Hematopoietic multipotent progenitor cell treated with erythropoietin and hydrocortisone succinate and interleukin-3 and kit ligand, for 4 days (in vitro differentiated cells): ENCODE data around the gene SSBP3.
"Not testable (repeated sequence)": the region's sequence is repeated elsewhere in the genome, so short reads cannot be mapped to it uniquely, and the experiment has no call there.

ENCODE experiments used
- DNase-seq: peaks from one replicate; pipeline ENCODE4 v3.0.0-alpha.2; 2015

Gene SSBP3

DNA sequence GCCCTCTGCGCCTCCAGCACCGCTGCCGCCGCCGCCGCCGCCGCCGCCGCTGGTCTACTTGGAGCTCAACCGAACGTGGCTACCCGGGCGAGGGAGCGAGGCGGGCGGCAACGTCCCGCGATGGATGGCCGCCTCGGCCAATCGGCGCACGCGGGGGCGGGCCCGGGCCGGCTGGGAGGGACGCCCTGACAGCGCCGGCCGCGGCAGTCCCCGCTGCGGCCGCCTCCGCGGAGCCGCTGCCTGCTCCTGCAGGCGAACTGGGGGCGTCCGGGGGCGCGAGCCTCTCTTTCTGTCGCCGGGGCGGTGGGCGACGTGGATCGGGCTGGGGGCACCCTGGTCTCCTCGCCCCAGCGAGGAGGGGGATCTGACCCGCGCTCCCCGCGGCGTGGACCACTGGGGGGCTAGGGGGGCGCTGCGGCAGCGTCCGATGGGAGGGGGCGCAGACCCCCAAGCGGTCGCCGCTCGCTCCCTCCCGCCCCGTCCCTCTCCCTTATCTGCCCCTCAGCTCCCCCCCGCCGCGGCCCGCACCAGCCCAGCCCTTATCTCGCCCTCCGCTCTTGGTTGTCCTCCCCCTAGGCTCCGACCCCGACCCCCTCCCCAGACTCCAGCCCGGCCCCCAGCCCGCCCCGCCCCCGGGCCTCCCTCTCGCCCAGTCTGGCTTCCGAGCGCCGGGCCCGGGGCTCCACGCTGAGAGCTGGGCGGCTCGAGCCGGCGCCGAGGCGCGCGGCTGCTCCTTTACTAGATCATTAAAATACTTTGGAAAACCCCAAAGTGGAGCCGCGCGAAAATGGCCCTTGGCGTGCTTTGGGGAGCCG lies at the start of gene SSBP3:
TSS of gene SSBP3 (minus strand) at position 56 of the 815 bp plus-strand sequence.
- DNase-seq: peak; percentile 97

DNA sequence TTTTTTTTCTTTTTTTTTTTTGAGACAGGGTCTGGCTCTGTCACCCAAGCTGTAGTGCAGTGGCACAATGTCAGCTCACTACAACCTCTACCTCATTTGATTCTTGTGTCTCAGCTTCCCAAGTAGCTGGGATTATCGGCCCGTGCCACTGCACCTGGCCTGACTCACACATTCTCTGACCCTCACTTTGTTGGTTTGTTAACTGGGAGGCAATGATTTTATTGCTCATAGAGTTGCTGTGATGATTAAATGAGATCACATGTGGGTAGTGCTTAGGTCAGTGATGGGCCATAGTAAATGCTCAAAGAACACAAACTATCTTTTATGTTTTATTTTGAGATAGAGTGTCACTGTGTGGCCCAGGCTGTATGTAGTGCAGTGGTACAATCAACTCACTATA lies 47.3 kb upstream of the SSBP3 start:
- DNase-seq: no peak

DNA sequence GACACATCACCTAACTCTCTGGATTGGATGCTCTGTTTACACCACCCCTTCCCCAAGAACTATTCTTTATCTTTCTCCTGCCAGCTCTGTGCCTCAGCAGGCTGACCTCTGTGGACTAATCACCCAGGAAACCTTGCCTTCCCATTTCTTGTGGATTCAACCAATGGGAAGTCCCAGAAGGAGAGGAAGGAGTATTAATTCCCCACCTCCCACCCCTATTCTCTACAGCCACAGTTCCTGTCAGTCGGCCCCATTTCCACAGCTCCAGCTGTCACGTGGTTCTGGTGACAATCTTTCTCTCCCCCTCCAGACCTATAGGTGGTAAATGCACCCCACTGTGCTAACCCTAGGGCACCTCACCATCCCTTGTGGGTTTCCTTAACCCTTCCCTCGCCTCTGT lies 46.8 kb upstream of the SSBP3 start:
- peak; percentile 18 for DNase-seq

DNA sequence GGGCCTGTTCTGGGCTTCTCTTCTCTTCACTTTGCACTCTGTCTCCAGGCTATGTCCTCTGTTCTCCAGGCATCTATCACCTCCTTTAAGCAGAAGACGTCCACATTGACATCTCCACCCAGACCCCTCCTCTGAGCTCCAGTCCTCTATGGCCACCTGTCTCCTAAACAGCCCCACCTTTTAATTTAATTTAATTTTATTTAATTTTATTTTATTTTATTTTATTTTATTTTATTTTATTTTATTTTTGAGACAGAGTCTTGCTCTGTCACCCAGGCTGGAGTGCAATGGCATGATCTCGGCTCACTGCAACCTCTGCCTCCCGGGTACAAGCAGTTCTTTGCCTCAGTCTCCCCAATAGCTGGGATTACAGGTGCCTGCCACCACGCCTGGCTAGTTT lies 43.2 kb upstream of the SSBP3 start:
- DNase-seq: not testable (repeated sequence)

DNA sequence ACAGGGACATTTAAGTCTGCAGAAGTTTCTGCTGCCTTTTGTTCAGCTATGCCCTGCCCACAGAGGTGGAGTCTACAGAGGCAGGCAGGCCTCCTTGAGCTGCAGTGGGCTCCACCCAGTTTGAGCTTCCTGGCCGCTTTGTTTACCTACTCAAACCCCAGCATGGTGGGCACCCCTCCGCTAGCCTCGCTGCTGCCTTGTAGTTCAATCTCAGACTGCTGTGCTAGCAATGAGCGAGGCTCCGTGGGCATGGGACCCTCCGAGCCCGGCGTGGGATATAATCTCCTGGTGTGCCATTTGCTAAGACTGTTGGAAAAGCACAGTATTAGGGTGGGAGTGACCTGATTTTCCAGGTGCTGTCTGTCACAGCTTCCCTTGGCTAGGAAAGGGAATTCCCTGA lies 42.6 kb upstream of the SSBP3 start:
- DNase-seq: not testable (repeated sequence)

DNA sequence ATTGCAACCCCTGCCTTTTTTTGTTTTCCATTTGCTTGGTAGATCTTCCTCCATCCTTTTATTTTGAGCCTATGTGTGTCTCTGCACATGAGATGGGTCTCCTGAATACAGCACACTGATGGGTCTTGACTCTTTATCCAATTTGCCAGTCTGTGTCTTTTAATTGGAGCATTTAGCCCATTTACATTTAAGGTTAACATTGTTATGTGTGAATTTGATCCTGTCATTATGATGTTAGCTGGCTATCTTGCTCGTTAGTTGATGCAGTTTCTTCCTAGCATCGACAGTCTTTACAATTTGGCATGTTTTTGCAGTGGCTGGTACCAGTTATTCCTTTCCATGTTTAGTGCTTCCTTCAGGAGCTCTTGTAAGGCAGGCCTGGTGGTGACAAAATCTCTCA lies 40.9 kb upstream of the SSBP3 start:
- not testable (repeated sequence) for DNase-seq

DNA sequence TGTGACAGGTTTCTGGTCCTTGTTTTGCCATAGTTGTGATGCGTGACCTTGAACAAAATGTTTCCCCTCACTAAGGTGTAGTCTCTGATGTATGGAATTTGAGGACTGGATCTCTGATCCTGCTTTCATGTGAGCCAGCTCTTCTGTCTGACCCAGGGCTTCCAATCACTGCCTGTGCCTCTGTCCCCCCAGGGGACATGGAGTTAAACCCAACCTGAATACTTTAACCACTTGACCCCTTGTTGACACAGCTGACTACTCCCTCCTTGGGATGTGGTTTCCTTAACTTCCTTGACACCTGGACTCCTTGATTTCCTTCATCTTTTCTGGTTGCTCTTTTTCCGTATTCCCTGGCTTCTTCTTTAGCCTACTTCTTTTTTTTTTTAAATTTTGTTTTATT lies 36.0 kb upstream of the SSBP3 start:
- DNase-seq: no peak

DNA sequence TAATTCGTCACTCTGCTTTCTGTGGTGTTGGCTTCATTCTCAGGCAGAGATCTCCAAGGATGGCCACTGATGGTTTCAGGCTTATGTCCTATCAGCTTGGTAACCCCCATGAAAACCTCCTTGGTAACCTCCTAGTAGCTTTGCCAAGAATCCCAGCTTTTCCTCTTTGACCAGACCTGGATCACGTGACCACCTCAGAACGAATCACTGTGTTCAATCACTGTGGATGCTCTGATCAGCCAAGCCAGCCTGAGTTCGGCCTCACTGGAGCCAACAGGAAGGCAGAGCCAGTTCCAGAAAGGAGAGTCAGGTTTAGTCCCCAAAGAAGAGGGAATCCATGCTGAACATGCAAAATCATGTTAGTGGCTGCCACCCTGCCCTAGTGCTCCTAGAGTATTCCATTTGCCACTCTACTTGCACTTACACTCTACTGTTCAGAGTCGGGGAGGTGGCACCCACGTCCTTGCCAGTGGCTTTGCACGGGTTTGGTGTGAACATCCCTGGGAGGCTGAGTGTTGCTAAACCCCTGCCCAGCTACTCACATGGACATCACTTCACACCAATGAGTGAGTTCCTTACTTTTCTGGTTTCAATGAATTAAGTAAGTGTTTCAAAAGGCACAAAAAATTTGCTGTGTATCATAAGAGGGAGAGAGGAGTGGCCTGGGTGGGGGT lies 33.5 kb upstream of the SSBP3 start:
- no peak for DNase-seq

DNA sequence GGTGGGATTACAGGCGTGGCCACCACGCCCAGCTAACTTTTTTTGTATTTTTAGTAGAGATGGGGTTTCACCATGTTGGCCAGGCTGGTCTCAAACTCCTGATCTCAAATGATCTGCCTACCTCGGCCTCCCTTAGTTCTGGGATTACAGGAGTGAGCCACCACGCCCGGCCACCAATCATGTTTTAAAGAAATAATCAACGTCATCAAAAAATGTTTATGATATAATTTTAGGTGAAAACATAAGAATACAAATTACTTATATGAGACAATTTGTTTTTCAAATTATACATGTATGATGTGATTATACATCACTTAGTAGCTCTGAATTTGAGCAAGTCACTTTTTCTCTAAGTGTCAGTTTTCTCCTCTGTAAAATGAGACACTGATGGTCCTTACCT lies 31.6 kb upstream of the SSBP3 start:
- no peak for DNase-seq

DNA sequence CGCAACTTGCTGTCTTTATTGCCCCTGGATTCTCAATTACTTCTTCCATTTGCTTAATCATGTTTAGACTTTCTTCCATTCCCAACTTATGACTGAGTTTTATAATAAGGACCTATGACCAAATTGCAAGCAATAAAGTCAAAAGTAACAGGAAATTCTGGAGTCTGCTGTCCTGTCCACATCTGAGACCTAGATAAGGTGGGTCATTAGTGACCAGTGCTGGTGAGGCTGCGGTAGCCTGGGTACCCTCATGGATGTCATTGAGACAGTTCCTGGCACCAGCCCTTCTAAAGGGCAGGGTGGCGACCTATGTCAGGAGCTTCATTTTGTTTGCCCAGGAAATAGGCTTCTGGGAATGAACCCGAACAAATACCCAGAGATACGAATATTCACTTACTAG lies 30.6 kb upstream of the SSBP3 start:
- DNase-seq: no peak

DNA sequence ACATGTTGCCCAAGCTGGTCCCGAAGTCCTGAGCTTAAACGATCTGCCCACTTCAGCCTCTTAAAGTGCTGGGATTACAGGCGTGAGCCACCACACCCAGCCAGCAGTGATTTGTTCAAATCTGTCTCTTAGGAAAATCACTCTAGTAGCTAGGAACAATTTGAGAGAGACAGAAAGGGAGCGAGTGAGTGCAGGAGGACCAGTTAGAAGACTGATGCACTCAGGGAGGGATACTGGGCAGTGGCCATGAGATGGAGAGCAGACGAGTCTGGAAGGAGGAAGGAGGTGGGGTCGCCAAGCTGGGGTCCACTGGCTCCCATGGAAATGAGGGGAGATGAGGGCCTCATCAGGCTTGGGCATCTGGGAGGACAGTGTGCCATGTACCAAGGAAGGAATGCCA lies 23.6 kb upstream of the SSBP3 start:
- DNase-seq: no peak

DNA sequence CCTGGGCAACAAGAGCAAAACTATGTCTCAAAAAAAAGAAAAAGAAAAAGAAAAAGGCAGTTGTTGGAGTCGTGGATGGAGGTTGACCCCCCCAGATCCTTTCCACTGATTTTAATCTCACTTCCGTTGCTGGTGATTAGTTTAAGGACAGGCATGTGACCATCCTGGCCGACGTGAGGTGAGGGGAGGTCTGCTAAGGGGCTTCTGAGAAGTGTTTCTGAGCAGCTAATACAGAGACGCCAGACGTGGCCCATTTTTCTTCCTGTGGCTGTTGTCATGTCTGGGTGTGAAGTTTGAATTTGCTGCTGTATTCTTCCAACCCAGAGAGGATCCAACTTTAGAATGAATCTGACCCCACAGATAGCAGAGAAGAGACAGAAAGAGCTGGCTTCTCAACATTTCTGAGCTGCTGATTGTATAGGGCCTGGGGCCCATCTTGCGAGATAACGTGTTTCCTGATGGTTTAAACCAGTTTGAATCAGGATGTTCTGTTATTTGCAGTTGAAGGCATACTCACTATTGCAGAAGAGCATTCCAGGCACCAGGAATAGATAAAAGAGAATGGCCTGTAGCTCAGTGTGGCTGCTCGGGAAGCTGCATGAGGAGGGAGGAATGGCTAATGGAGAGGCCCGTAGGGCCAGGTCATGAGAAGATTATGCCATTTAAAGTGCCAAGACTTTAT lies 22.8 kb upstream of the SSBP3 start:
- DNase-seq: peak; percentile 61

DNA sequence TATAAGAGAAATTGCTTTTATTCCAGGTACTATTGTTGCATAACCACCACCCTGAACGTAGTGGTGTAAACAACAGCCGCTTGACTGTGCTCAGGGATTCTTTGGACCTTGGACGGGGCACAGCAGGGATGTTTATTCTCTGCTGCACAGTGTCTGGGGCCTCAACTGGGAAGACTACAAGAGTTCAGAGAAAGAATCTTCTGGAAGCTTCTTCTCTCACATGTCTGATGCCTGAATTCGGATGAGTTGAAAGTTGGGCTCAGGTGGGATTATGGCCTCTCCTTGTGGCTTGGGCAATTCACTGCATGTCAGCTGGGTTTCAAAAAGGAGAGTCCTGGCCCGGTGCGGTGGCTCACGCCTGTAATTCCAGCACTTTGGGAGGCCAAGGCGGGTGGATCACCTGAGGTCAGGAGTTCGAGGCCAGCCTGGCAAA lies 19.0 kb upstream of the SSBP3 start:
- DNase-seq: no peak

DNA sequence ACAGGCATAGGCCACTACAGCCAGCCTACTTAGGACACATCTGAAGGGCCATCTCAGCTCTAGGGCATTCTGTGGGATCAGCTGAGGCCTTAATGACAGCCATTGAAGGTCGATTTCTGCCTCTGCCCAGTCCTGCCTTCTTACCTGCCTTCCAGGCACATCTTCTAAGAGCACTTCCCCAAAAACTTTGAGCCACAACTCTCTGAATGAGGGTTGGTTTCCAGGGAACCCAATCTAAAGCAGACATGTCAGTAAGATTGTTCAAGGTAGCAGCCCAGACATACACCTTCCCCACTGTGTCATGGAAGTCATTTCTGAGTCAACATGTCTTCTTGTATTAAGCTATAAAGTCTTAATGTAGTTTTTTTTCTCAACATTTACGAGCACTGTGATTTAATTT lies 18.2 kb upstream of the SSBP3 start:
- DNase-seq: no peak

DNA sequence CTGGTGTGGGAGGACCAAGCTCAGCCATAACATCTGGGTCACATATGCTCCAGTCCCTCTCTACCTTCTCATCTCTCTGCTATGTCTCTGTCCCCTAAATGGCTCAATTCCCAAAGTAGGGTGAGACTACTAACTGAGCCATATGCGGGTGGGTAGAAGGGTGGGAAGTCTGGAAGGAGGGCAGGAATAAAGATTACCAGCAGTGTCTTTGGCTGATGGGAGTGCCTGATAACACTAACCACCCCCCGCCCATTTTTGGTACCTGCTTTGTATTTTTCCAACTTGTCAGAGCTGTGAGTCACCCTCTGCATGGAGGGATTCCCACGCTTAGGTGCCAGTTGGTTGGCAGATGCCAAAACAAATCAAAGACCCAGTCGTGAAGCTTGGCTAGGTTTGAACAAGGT lies 14.9 kb upstream of the SSBP3 start:
- DNase-seq: no peak

DNA sequence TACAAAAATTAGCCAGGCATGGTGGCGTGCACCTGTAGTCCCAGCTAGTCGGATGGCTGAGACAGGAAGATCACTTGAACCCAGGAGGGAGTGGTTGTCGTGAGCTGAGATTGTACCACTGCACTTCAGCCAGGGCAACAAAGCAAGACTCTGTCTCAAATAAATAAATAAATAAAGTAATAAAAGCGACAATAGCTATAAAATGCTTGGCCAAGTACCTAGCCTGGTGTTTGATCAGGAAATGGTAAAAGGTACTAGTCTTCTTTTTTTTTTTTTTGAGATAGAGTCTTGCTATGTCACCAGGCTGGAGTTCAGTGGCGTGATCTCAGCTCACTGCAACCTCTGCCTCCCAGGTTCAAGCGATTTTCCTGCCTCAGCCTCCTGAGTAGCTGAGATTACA lies 12.4 kb upstream of the SSBP3 start:
- DNase-seq: not testable (repeated sequence)

DNA sequence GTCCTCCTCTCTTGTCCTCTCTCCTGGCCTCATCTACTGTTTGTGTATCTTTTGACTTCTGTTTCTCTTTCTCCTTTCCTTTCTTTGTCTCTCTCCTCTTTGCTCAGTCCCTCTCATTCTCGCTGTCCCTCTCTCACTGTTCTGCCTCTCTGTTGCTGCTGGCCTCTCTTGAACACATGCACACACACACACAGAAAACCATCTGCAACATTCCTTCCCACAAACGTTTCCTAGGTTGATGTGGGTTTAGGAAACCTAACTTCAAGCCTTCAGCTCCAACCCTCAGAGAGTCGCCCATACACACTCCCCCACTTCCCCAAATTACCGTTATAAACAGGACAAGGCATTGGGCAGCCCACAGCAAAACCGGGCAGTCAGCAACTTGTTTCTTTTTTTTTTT lies 10.9 kb upstream of the SSBP3 start:
- DNase-seq: peak; percentile 72

DNA sequence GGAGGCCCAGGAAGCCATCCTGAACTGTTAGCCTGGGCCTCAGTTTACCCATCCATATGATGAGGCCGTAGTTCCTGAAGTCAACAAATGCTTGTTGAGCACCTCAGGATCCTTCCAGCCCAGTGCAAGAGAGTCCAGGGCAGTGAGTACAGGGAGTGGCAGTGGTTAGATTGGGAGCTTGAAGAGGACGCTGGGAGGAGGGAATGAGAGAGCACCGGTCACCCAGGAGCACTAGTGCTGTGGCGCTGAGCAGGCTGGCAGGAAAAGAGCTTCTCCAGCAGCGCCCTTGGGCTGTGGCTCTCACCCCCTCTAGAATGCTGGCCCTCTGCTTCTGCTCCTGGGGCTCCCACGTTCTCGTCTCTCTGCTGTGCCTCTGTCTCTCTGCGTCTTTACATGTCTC lies 10.2 kb upstream of the SSBP3 start:
- no peak for DNase-seq

DNA sequence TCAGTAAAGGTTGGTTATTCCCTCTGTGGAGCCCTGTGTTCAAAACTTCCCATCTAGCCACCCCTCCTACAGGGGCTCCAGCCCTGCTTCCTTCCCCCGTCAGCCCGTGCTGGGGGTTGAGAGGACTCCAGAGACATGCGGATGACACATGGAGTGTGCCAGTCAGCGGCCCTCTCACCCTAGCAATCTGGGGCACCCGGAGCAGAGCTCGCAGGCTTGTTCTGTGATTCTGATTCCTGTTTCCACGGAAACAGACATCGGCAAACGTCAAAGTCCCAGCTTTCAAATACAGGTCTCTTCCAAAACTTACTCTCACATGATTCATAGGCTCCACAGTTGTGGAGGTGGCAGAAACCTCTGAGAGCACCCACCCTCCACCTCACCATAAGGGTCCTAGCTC lies 9.8 kb upstream of the SSBP3 start:
- no peak for DNase-seq

DNA sequence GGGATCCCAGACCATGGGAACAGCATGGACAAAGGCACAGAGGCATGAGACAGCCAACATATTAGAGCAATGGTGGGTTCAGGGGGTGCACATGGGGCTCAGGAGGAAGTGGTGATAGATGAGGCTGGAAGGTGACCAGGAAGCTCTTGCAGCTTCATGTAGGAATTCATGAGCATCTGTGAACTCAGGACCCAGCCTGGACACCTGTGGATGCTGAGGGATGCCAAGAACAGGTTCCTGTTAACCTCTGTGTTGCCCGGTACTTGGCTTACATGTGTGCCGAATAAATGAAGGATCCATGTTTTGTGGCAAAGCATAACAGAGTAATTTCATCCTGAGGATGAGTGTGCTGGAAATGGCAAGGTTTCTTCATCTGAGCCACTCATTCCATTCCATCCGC lies 9.3 kb upstream of the SSBP3 start:
- DNase-seq: no peak

DNA sequence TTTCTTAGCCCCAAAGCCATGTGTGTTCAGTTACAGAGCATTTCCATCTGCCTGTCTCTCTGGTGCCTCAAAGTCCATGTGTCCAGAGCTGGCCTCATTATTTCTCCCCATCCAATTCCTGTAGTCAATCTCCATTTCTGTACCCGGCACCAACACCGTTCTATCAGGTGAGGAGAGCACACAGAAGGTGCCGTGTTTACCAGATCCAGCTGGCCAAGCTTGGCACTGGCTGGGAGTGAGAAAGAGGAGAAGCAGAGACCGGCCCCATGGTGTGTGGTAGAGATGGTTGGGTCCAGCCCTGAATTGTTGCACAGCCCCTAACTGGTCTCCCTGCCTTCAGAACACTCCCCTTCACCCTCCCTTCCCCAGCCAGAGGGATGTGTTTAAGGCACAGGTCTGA lies 7.5 kb upstream of the SSBP3 start:
- DNase-seq: no peak

DNA sequence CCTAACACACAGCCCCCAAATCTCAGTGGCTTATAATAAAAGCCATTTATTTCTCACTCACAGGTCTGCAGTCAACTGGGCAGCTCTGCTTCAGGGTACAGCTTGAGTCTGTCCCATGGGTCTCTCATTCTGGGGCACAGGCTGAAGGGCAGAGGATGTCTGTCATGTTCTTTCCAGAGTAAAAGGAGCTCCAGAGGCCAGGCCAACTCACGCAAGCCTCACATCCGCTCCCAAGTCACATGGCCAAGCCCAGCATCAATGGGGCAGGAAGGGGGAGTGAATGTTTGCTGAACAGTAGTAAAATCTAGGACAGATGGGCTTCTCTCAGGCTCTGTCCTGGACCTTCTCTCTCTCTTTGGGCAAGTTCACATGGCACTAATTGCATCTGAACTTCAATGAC lies 7.1 kb upstream of the SSBP3 start:
- DNase-seq: peak; percentile 51

DNA sequence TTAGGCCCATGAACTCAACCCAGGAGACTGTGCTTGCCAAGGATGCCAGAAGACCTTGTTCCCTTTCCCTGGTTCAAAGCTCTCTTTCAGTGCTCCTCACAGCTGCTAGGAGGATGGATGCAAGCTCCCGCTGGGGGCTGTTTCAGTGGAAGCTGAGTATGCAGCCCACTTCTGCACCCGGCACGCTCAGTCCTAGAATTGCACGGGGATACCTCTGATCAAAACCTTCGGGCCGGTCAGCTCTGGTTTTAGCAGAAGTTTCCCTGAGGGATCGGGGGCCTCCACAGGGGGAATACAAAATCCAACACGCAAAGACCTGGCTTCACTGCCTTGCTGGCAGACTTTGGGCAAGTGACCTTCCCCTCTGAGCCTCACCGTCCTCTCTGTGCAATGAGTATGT lies 4.2 kb upstream of the SSBP3 start:
- DNase-seq: no peak
